ENCODE results near the gene ANP32B.
"Not testable (repeated sequence)": the region's sequence is repeated elsewhere in the genome, so short reads cannot be mapped to it uniquely, and the experiment has no call there.

ANP32B gene

GRCh38 chr9:97964901-97965300, 18.2 kb upstream of the ANP32B start:
- no peak for DNase-seq (ENCODE audit: low read depth)
- no peak overlapping the region for H3K4me3 ChIP-seq (ENCODE audit: low read depth, low read length)
- no peak for TF ChIP-seq CTCF (conservative IDR thresholded peaks at IDR 0.05; ENCODE audit: low read depth, low read length)

GRCh38 chr9:97966493-97966892, 16.6 kb upstream of the ANP32B start:
- TF ChIP-seq CTCF (conservative IDR thresholded peaks at IDR 0.05; ENCODE audit: low read depth, low read length), result no peak
- no peak overlapping the region for H3K4me3 ChIP-seq (ENCODE audit: low read depth, low read length)
- no peak for DNase-seq (ENCODE audit: low read depth)

- H3K4me3 ChIP-seq (ENCODE audit: low read depth, low read length), result no peak overlapping the region
- DNase-seq (ENCODE audit: low read depth), result no peak
- TF ChIP-seq CTCF (conservative IDR thresholded peaks at IDR 0.05; ENCODE audit: low read depth, low read length), result no peak
Observed at GRCh38 chr9:97969014-97969413, 14.1 kb upstream of the ANP32B start.

GRCh38 chr9:97970165-97970564, 13.0 kb upstream of the ANP32B start:
- DNase-seq (ENCODE audit: low read depth), result no peak
- TF ChIP-seq CTCF (conservative IDR thresholded peaks at IDR 0.05; ENCODE audit: low read depth, low read length), result no peak
- no peak overlapping the region for H3K4me3 ChIP-seq (ENCODE audit: low read depth, low read length)

- TF ChIP-seq CTCF (conservative IDR thresholded peaks at IDR 0.05; ENCODE audit: low read depth, low read length), result no peak
- no peak for DNase-seq (ENCODE audit: low read depth)
- no peak overlapping the region for H3K4me3 ChIP-seq (ENCODE audit: low read depth, low read length)
Observed at GRCh38 chr9:97972753-97973152, 10.4 kb upstream of the ANP32B start.

GRCh38 chr9:97975376-97975775, 7.8 kb upstream of the ANP32B start:
- no peak for DNase-seq (ENCODE audit: low read depth)
- no peak for TF ChIP-seq CTCF (conservative IDR thresholded peaks at IDR 0.05; ENCODE audit: low read depth, low read length)
- H3K4me3 ChIP-seq (ENCODE audit: low read depth, low read length), result no peak overlapping the region

- not testable (repeated sequence) for H3K4me3 ChIP-seq (ENCODE audit: low read depth, low read length); DNase-seq (ENCODE audit: low read depth)
Observed at GRCh38 chr9:97976633-97977032, 6.5 kb upstream of the ANP32B start.
